GM12872 (cell line): ENCODE measurements around the gene PFN3.

ENCODE experiments used
- TF ChIP-seq, protein P1 (sequence below): IDR thresholded peaks from 3 replicates; pipeline ENCODE4 v1.5.1; 2011; ENCODE audit warnings: low read depth, mild to moderate bottlenecking, low read length, moderate library complexity; ENCODE audit not compliant: insufficient read depth

Gene PFN3

DNA sequence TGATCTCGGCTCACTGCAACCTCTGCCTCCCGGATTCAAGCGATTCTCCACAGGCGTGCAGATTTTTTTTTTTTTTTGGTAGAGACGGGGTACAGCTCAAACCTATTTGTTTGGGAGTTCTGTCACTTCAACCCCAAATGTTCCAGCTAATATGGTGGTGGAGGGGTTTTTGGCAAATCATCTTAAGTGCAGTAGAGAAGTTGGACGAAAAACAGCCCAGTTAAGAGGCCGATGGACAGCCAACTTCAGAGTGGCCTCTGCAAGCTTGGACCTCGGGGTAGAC, 45.4 kb upstream of the PFN3 start:
- TF ChIP-seq, protein P1, sequence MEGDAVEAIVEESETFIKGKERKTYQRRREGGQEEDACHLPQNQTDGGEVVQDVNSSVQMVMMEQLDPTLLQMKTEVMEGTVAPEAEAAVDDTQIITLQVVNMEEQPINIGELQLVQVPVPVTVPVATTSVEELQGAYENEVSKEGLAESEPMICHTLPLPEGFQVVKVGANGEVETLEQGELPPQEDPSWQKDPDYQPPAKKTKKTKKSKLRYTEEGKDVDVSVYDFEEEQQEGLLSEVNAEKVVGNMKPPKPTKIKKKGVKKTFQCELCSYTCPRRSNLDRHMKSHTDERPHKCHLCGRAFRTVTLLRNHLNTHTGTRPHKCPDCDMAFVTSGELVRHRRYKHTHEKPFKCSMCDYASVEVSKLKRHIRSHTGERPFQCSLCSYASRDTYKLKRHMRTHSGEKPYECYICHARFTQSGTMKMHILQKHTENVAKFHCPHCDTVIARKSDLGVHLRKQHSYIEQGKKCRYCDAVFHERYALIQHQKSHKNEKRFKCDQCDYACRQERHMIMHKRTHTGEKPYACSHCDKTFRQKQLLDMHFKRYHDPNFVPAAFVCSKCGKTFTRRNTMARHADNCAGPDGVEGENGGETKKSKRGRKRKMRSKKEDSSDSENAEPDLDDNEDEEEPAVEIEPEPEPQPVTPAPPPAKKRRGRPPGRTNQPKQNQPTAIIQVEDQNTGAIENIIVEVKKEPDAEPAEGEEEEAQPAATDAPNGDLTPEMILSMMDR, result no peak

DNA sequence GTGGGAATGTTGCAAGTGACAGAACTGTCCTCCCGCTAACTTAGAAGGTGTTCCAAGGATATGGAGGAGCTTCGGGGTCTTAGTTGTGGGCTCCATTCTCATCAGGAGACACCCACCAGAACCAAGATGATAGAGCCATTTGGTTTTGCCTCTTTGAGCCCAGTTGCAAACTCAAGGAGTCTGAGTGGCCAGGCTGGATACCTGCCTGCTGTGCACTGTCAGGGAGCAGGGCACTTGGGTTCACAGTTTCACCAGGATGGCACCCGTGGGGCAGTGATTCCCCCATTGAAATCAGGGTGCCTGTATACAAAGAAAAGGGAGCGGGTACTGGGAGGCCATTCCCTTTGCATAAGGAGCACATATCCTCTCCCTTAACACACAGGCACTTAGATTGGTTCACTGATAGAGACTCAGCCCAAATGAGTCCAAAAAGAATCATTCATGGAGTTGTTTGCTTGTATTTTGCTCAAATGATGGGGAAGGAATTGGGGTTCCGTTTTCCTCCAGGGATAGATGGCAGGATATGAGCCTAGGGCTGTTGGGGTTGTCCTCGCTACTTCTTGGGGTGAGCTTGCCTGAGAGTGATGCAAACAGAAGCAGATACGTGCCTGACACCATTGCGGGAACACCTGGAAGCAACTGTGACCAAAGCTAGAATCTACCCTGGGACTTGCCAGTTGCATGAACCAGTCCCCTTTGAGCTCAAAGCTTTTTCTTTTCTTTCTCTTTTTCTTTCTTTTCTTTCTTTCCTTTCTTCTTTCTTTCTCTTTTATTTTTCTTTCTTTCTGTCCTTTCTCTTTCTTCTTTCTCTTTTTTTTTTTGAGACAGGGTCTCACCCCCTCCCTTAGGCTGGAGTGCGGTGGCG, 44.8 kb upstream of the PFN3 start:
- TF ChIP-seq, protein P1, result no peak

DNA sequence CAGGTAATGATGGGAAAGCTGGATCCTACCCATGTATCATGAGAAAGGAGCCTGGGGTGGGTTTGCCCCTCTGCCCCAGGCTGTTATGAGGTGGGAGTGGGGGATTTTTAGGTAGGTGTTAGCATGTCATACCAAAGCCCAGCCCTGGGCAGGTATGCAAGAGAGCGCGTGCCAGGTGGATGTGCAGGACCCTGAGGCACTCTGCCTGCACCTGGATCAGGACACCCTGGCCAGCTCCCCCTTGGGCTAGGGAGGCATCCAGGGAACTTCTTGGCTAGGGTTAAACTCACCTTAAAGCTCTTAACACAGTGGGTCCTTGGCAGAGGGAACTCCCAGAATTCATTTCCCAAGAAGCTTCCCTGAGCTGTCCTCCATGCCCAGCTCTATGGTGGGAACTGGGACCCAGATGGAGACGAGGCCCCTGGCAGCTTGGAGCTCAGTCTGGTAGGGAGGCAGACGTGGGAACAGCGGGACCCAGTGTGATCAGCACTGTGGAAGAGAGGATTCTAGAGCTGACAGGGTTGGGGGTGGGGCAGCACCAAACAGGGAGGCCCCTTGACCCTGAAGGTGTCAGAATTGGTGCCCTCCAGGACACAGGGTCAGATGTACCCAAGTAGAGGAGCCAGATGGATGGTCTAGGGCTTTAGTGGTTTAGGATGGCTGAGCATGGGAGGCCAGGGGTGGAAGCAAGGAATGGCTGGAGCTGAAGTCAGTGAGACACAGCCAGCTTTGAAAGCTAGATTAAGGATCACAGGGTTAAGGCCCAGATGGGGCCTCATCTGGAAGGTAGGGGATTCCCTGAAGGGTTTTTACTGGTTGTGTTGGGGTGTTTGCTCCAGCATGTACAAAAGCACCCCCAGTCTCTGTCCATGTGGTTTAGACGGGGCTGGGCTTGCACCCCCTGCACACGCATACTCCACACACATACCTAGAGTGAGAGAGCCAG, 43.9 kb upstream of the PFN3 start:
- TF ChIP-seq, protein P1, result no peak

DNA sequence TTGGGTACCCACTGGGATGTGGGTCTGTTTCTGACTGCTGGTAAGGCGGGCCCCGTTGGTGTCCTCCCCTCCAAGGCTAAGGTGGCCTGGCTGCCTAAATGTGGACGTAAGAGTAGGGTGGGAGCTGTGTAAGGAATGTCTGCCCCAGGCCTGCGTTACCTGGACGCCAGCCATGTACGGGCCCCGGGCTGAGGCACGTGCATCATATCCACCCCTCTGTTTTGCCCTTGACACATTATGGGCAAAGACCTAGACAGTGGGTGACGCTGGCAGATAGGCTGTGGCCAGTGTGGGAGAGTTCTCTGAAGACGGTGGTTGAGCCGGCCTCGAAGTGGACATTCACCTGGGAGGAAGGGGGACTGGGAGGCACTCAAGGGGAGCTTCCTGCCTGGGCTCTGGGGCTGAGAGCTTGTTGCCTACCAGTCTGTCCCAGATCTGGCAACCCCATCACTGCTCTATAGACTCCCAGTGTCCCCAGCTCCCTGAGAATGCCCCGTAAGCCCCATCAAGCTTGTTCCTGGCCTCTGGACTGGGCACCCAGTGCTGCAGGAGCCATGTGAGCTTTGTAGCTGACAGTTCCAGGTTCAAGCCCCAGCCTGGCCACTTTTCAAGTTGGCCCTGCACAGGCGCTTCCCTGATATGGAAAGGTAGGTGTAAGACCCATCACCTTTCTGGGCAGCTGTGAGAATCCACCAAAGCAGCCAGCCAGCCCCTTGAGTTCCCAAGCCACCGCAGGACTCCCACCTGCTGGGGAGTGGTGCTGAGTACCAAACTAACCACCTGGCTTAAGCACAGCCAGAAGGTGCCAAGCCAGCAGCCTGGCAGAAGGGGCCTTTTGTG, 42.9 kb upstream of the PFN3 start:
- TF ChIP-seq, protein P1, result no peak

DNA sequence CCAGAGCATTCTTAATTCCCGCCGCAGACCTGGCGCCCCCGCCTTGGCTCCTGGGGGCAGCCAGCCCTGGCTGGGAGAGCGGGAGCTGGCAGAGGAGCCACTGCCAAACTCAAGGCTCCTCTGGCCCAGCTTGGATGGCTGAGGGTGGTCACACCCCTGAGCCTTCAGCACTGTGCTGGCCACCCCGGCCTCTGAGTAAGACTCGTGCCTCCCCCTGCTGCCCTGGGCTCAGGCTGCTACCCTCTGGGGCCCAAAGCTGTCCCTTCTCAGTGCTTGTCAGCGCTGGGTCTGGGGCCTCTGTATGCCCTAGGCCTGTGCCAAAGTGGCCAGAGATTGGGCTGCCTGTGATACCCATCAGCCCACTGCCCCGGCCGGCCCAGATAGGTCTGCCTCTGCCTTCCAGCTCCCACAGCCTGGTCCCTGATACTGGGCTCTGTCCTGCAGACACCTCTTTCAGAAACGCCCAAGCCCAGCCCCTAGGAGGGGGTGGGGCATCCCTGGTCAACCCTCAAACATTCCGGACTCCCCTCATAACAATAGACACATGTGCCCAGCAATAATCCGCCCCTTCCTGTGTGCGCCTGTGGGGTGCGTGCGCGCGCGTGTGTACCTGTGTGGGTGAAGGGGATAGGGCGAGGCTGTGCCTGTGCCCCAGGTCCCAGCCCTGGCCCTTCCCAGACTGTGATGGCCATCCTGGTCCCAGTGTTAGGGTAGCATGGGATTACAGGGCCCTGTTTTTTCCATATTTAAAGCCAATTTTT, 41.8 kb upstream of the PFN3 start:
- TF ChIP-seq, protein P1, result no peak

DNA sequence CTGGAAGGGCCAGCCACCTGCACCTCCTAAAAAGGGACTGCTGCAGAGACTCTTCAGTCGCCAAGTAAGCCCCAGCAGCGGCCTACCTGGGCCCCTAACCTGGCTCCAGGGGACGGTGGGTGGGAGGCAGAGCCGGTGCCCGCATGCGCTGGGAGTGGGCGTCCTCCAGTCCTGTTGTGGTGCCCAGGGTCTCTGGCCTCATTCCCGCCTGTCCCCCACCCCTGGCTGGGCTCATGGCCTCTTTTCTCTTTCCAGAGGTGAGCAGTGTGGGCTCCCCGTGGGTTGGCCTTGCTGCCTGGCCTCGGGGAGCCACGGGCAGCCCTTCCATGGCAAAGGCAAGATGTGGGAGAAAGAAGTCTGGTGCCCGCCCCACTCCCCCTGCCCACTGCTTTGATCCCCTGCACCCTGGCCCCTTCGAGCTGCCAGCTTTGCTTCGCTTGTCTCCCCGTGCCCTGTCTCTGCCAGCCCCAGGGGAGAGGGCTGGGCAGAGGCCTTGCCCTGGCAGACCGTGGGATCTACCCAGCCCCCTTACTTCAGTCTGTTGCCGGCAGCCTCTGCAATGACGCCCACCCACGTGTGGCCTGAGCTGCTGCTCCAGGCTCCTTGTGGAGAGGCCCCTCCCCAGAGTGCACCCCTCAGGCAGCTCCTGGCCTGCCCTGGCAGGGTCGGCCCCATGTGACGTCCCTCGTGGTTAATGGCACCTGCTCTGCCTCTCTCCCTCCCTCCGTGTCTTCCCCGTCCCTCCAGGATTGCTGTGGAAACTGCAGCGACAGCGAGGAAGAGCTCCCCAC, 40.7 kb upstream of the PFN3 start:
- TF ChIP-seq, protein P1, result no peak
